SKM-1 treated with dmso at 0.1 percent for 144 hours (cell line): ENCODE results near the gene KCNA2.

Experiments
- DNase-seq: peaks from one replicate; lab custom pipeline; 2025; ENCODE audit not compliant: unreplicated experiment; lab: John Stamatoyannopoulos, UW

The KCNA2 gene

GRCh38 chr1:110605901-110606656 is at the start of gene KCNA2:
KCNA2 (minus strand) TSS chr1:110606358; CDS start chr1:110604782, 1,576 bp downstream.
- no peak for DNase-seq

GRCh38 chr1:110650609-110651008 is 44.5 kb upstream of the KCNA2 start:
- no peak for DNase-seq

- no peak for DNase-seq
Observed at GRCh38 chr1:110648417-110648816, 42.3 kb upstream of the KCNA2 start.

- peak; percentile 11 for DNase-seq
Observed at GRCh38 chr1:110647254-110647891, 41.2 kb upstream of the KCNA2 start.

GRCh38 chr1:110645821-110646735 is 39.9 kb upstream of the KCNA2 start:
- no peak for DNase-seq

- no peak for DNase-seq
Observed at GRCh38 chr1:110645211-110645610, 39.1 kb upstream of the KCNA2 start.

- DNase-seq, result no peak
Observed at GRCh38 chr1:110643879-110644472, 37.8 kb upstream of the KCNA2 start.

GRCh38 chr1:110639724-110640386 is 33.7 kb upstream of the KCNA2 start:
- no peak for DNase-seq

GRCh38 chr1:110638556-110638955 is 32.4 kb upstream of the KCNA2 start:
- DNase-seq, result no peak

GRCh38 chr1:110638058-110638457 is 31.9 kb upstream of the KCNA2 start:
- no peak for DNase-seq

GRCh38 chr1:110637475-110637874 is 31.3 kb upstream of the KCNA2 start:
- DNase-seq, result no peak

- no peak for DNase-seq
Observed at GRCh38 chr1:110636149-110636935, 30.2 kb upstream of the KCNA2 start.

GRCh38 chr1:110635434-110635833 is 29.3 kb upstream of the KCNA2 start:
- no peak for DNase-seq

GRCh38 chr1:110634455-110635311 is 28.5 kb upstream of the KCNA2 start:
- DNase-seq, result no peak

GRCh38 chr1:110634086-110634454 is 27.9 kb upstream of the KCNA2 start:
- no peak for DNase-seq

GRCh38 chr1:110633646-110634030 is 27.5 kb upstream of the KCNA2 start:
- DNase-seq, result no peak

- DNase-seq, result no peak
Observed at GRCh38 chr1:110631836-110632620, 25.9 kb upstream of the KCNA2 start.
